HG03442 (cell line): ENCODE measurements around the gene WDR64.
"Not testable (repeated sequence)": the region's sequence is repeated elsewhere in the genome, so short reads cannot be mapped to it uniquely, and the experiment has no call there.

ENCODE experiments used
- ATAC-seq: cut with Tn5 transposase; IDR thresholded peaks from one replicate; pipeline ENCODE4 v1.9.1; 2021; ENCODE audit warnings: mild to moderate bottlenecking, moderate library complexity; ENCODE audit not compliant: unreplicated experiment

Gene WDR64

GRCh38 chr1:241787691-241788090 lies 135.6 kb downstream of the WDR64 start:
- ATAC-seq, result no peak

DNA sequence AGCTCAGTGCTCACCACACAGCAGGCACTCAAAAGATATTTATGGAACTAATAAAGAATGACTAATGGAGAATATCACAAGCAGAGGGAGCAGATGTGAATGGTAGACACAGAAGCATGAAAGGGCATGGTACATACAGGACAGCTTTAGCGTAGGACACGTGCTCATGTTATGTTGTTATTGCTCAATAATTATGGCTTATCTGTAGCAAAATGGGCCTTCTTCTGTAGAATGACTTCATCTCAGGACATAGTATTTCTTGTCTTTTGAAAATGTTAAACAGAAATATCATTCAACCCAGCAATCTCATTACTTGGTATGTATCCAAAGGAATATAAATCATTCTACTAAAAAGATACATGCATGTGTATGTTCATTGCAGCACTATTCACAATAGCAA lies 137.0 kb downstream of the WDR64 start:
- no peak for ATAC-seq

- no peak for ATAC-seq
These were observed 147.3 kb downstream of the WDR64 start for GRCh38 chr1:241799416-241799815.

GRCh38 chr1:241800640-241801039 lies 148.6 kb downstream of the WDR64 start:
- ATAC-seq, result no peak

DNA sequence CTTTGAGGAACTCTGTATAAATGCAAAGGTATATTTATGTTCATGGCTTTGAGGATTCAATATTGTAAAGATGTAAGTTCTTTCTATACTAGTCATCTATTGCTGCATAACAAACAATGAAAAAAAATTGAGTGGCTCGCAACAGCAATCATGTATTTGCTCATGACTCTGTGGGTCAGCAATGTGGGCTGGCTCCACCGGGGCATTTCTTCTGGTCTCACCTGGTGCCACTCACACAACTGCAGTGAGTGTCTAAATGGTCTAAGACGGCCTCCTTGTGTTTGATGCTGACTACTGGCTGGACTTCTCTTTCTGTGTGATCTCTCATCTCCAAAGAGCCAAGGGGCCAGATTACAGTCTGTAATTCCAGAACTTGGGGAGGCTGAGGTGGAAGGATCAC lies 150.8 kb downstream of the WDR64 start:
- ATAC-seq, result no peak

DNA sequence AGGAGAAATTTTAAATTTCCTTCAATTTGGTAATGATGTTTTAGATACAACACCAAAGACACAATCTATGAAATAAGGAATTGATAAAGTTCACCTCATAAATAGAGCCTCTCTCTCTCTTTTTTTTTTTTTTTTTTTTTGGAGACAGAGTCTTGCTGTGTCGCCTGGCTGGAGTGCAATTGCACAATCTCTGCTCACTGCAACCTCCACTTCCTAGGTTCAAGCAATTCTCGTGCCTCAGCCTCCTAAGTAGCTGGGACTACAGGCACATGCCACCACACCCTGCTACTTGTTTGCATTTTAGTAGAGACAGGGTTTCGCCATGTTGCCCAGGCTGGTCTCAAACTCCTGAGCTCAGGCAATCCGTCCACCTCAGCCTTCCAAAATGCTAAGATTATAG lies 152.6 kb downstream of the WDR64 start:
- ATAC-seq, result not testable (repeated sequence)

DNA sequence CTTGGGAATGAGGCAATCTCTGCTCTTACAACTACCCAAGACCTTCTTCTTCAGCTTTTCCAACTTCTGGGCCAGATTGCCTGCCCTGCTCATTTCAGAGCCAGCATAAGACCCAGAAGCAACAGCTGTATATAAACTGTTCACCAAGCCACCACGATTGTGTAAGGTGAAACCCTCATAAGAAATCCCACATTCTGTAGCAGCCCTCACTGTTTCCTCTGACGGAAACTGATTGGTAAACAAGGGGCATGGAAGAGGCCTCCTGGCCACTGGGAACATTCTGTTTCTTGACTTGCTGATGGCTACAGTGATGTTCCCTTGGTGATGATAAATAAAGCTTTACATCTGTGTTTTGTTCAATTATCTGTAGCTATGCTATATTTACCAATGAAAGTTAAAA lies 156.2 kb downstream of the WDR64 start:
- ATAC-seq, result no peak

DNA sequence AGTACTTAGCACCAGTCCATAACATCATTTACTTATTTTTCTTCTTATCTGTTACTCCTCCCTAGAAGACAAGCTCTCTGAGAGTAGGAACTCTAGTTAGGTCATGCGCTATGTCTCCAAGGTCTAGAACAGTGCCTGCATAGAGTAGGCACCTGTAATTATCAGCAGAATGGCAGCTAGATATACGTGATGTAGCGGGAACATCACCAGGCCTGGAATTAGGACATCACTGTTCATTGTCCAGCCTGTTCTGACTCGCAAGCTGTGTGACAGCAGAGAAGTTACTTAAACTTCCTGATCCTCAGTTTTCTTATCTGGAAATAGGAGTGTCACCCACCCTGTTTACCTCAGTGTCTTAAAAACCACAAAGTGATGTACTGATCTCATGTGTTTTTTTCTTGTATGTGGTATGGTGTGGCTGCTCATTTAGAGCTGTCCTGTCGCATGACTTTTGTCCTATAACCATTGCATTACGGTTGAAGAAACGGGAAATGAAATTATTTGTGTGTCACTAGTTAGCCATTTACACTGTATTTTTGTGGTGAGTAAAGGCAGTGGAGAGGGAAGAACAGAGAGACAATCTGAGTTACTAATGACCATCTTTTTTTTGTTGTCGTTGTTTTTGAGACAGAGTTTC lies 158.8 kb downstream of the WDR64 start:
- peak; percentile 69 for ATAC-seq

- no peak for ATAC-seq
These were observed 161.8 kb downstream of the WDR64 start for GRCh38 chr1:241813768-241814320.

- no peak for ATAC-seq
These were observed 163.9 kb downstream of the WDR64 start for GRCh38 chr1:241816008-241816407.

DNA sequence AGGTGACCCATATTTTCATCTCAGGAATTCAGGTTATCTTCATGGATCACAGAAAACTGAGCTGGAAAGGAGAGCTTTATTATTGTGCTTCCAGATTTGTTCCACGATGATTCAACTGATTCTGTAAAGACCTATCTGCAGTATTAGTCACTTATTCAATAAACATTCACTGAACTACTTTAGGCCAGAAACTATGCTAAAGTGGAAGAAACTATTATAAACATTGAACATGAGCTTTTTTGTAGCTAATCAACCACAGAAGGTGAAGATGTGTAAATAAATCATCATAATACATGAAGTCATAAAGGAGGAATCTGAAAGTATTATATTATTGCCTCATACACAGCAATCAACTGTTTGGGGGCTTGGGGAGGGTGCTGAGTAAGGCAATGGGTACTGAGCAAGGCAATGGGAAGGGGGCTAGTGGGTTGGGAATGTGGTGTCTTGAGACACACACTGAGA lies 165.3 kb downstream of the WDR64 start:
- no peak for ATAC-seq

DNA sequence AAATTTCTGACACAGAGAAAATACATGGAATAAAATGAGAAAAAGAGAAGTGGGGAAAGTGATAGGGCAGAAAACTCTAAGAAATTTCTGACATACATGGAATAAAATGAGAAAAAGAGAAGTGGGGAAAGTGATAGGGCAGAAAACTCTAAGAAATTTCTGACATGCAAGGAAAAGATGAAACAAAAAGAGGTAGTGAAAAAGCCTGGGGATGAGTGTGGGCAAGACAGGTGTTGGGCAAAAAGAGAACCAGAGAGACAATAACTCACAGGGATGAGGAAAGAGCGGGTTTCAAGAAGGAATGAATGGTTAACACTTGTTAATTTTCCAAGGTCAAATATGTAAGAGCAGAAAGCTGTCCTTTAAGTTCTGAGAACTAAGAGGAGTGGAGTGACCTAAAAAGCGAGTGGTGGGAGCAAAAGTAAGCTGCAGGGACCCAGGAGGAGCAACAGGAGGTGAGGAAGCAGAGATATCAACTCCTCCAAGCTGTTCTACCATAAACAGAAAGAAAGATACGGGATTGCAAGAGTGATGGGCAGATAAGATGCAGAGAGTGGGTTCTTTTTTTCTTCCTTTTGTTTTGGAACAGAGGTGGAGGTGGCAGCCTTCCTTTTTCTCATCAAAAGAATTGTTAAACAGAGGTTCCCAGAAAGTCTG lies 166.0 kb downstream of the WDR64 start:
- no peak for ATAC-seq

GRCh38 chr1:241819340-241819866 lies 167.3 kb downstream of the WDR64 start:
- ATAC-seq, result no peak

DNA sequence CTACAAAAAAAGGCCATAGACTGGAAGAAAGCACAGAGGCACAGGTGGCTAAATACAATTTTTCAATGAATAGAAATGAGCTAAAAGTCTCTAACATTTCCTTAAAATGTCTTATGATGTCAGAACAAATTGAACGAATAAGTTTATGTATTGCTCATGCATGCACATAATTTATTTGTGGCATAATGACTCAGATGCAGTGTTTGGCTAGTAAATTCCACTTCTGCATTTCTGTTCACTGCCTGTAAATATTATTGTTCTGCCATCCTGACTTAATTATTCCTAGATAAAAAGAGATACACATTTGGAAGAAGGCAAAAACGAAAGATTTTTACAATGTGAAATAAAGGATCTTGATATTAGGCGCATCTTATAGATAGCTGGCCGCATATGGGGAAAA lies 169.3 kb downstream of the WDR64 start:
- no peak for ATAC-seq

DNA sequence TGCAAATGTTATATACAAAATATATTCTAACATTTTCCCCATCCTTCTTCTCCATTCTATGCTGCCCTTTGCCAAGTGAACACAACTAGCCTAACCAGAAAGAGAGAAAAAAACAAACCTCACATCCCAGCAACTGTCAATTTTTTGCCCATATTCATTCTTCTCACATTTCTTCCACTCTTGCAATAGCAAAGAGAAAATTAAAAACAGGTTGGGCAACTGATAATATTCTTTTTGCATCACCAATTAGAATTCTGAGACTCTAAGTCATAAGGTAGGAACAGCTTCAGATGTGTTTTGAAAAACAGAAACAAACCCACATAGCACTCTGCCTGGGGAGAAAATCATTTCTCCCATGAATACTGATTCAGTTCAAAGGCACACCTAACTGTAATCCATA lies 170.8 kb downstream of the WDR64 start:
- ATAC-seq, result no peak

DNA sequence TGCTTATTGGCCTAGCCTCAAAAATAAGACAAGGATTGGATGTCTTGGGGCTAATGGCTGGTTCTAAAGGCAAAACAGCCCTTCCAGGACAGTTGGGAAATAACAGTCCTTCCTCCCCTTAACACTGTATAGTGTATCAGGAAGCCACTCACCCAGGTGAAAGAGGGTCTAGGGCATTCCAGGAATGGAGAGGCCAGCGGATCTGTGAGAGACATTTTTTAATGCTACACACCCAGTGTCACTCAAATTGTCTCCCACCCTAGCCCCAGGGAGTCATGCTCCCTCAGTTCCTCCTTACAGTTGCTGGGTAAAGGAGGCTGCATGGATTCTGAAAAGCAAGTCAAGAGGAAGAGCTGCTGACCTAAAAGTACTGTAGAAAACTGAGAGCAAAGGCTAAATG lies 171.8 kb downstream of the WDR64 start:
- ATAC-seq, result no peak

DNA sequence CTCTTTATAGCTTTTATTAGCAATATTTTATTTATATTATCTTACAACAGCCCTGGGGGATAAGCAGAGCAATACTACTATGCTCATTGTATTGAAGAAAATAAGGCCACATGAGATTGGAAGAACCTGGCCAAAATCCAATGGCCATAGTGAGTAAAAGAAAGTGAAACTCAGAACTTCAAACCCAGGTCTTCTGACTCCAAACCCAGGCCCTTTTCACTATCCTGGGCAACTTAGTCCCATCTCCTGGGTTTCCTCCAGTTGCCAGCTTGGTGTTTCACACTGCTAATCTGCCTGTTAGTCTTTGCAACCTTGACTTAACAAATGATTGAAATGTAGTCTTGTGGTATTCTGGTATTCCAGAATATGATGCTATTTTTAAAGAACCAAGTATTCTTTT lies 173.5 kb downstream of the WDR64 start:
- ATAC-seq, result no peak

GRCh38 chr1:241826613-241827012 lies 174.5 kb downstream of the WDR64 start:
- not testable (repeated sequence) for ATAC-seq

DNA sequence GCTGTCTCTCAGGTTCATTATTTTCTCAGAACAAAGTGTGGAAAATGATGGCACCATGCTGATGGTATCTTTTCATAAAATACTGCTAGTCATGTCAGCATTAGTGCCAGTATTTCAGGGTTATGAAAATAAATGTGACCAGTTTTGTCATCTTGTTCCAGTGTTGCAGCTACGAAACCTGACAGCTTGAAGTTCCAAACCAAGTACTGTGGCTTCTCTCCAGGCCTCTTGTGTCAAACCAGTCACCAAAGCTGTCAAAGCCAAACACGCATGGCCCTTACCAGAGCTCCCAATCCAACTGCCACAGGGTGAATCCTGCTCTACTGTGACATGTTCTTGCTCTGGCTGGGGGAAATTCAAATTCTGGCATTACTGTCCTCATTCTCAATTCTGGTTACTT lies 175.2 kb downstream of the WDR64 start:
- no peak for ATAC-seq

DNA sequence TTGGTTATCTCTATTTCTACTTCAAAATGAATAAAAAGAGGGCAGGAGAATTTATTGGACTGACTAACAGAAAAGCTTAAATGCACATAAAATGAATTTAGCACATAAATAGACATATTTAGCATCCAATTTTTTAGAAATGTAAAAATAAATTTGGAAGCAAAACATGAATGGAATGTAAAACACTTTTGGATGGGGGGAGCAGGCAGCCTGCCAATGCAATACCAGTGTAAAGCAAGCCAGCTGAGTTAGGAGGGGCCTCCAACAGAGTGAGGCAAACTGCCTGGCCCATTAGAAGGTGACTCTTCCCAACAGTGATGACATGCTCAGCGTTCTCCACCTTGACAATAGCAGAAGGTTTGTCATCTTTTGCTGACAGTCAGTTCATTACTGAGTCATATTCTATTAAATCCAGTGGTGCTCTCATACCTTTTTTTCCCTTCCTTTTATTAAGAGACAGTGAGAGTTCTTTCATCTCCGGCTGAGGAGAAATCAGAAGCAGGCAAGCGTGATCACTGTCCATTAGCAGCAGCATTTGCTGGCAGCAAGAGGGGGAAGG lies 176.5 kb downstream of the WDR64 start:
- no peak for ATAC-seq

DNA sequence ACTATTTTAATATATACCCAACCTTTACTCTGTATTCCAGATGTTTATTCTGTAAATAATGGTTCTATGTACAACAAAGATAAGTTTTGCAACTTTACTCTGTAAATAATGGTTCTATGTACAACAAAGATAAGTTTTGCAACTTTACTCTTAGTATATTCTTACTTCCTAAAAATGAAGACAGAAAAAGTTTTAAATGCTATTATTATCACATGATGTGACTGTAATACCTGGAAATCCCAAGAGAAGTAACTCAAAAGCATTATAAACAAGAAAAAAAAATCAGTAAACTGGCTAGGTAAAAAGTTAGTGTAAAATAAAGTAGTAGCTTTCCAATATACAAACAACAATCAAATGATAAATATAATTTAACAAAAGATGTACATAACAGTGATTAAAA lies 177.4 kb downstream of the WDR64 start:
- ATAC-seq, result no peak
